HG03575 (cell line): Measurements from ENCODE around the gene STPG4.

Experiments
- ATAC-seq: cut with Tn5 transposase; IDR thresholded peaks from one replicate; pipeline ENCODE4 v1.9.1; 2021; ENCODE audit not compliant: unreplicated experiment, insufficient number of reproducible peaks, low FRiP score; ENCODE audit errors: extremely low read depth

Gene STPG4

DNA sequence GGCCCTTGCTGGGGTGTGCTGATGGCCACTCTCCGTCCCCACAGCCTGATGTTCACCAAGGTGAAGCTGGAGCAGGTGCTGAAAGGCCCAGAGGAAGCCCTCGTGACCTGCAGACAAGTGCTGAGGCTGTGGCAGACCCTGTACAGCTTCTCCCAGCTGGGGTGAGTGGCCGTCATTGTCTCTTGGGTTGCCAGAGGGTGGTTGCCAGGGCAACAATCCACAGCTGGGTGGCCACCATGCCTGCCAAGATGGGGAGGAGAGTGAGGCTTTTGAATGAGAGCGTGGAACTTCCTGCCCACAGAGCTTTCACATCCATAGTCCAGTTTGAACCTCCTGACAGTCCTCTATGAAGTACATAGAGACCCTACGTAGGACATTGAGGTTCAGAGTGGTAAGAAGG is 108.8 kb downstream of the STPG4 start:
- ATAC-seq, result no peak

DNA sequence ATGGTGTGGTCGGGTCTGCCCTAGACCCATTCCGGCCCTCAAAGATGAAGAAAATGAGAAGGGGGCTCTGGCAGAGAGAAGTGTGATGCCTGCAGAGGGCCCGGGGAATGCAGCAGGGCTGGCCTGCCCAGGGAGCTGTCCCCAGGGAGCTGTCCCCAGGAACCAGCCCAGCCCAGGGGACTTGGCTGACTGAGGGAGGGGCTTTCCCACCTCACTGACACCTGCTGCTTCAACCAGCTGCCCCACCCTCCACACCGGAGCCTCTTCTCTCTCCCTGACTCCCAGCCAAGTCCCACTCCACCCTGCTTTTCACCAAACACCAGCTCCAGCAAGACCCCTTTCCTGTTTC is 111.2 kb downstream of the STPG4 start:
- ATAC-seq, result no peak

DNA sequence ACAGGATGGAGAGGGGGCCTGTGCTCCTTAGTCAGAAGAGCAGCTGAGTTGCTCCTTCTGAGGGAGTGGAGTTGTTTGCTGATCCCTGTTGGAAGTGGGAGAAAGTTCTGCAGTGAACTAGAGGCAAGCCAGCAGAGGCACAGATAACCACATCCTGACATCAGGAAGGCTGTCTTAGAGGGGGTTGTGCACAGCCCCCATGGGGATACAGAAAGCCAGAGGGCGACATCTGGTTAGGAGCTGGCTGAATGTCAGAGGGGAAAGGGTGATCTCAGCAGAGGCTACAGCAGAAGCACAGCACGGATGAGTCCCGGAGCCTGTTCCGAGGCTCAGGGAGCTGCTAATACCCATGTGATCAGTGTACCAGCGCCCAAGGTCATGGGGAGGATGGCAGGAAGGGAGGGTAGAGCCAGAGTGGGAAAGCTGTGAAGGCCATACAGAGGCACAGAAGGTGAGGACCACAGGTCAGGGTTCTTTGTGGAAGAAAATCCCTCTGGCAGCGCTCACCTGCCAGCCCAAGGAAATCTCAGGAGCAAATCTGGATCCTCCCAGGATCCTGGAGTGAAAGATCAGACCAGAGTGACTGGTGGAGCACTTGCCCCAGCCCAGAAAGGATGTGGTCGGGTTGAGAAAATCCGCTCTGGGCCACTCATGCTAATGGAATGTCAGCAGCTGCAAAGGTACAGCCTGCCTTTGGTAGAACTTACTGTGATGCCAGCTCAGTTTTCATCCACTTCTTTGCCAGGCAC is 111.8 kb downstream of the STPG4 start:
- ATAC-seq, result no peak

- ATAC-seq, result no peak
Observed at GRCh38 chr2:47041891-47042684, 113.0 kb downstream of the STPG4 start.

DNA sequence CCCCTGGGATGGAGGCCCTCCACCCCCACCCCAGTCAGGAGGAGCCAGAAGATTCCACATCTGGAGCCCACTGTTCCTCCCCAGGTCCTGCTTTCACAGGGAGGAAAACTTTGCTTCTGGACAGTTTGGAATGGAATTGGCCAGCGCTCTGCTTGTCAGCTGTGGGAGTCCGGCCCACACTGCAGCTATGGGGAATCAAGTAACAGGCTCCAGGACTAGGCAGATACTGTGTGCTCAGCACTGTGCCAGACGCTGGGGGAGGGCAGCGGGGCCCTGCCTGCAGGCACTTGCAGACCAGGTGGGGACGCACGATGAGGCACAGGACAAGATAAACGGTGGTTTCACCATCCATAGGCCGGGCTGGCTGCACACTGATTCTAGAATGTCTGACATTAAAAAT is 114.0 kb downstream of the STPG4 start:
- no peak for ATAC-seq

- no peak for ATAC-seq
Observed at GRCh38 chr2:47040651-47041050, 114.5 kb downstream of the STPG4 start.

DNA sequence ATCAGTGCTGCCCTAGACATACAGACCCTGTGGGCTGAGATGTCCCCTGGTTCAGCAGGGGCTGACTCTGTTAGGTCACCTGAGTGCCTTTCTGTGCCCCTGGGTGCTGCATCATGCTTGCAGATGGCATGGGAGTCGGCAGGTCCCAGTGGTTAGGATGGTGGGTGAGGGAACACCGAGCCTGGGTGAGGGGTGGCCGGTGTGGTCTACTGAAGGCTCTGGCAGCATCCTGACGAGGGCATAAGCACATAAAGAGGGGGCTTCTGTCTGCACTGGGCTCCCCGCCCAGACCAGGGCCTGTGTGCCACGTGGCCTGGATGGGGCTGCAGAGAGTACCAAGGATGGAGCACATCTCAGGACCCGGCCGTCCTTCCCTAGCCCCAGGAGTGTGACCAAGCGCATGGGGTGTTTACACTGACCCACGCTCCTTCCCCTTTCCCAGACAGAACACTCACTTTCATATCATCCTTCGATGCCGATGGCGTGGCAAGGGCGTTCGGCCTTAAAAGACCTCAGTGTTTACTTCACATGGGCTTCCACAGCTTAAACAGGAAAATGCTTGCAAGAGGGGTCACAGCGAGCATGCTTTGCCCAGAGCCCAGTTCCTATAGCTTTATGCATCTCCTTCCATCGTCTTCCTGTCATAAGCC is 115.1 kb downstream of the STPG4 start:
- no peak for ATAC-seq

GRCh38 chr2:47039489-47039870 is 115.6 kb downstream of the STPG4 start:
- ATAC-seq, result no peak

DNA sequence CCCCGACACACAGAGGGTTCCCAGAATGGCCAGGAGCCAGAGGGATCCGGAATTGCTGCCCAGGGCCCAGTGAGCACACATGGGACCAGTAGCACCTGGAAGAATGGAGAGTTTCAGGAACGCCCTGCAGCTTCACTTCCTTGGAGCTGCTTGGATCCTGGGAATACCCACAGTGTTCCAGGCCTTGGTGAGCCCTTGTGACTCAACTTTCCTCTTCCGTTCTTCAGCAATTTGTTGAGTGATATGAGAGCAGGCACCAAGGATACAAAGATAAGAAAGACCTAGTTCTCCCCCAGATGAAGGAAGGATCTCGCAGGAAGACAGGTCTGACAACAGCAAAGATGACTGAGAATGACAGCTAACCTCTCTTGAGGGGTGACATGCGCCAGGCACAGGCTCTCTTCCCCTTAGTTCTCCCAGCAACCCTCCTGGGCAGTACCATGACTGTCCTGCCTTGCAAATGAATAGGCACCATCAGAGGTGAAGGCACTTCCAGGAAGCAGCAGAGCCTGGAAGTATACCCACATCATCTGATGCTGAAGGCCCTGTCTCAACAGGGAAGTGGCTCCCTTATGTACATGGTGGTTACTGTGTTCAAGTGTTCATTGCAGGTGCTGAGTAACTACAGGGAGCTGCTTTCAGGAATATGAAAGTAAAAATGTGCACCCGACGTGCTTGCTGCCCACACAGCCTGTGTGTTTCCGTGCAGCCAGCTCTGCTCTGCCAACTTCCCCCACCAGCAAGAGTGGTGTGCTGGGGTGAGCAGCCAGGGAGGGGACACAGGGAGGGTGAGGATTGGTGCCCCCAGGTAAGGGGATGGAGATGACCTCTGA is 116.2 kb downstream of the STPG4 start:
- no peak for ATAC-seq

- ATAC-seq, result no peak
Observed at GRCh38 chr2:47037678-47038077, 117.4 kb downstream of the STPG4 start.
